Natural killer cell (primary cell): ENCODE results near the gene SDF2. TPM values are rescaled to one million over a fixed set of nuclear protein-coding genes. Genes with fewer than 3 reads are reported as not detected.
A peak's percentile ranks its signal among the peaks of the same experiment; 100 is the strongest.

Source experiments
- ATAC-seq, 3 donors: fragments of 150-1000 bp in 2 of 3; fragments of 200-7000 bp in 1 of 3; cut with Tn5 transposase; 1 replicate in 1 of 3; 2 replicates in 2 of 3; pipeline ENCODE4 v1.10.0; 2021; ENCODE audit warnings: mild to moderate bottlenecking in 2 of 3, moderate library complexity in 2 of 3
- DNase-seq, 2 donors: peaks; one replicate each; pipeline versions ENCODE4 v3.0.0 to v3.0.0-alpha.2; 2013 to 2021; ENCODE audit warnings: mixed read lengths in 1 of 2
- H3K27ac ChIP-seq: one replicate; pipeline ENCODE4 v1.5.1; 2013; ENCODE audit warnings: mild to moderate bottlenecking, low read length
- H3K27me3 ChIP-seq: one replicate; pipeline ENCODE4 v1.6.1; 2013; ENCODE audit warnings: low read length; ENCODE audit not compliant: control insufficient read depth, insufficient read depth
- H3K36me3 ChIP-seq: one replicate; pipeline ENCODE4 v1.6.1; 2013; ENCODE audit warnings: low read length; ENCODE audit not compliant: control insufficient read depth, insufficient read depth
- H3K4me1 ChIP-seq: one replicate; pipeline ENCODE4 v1.6.1; 2013; ENCODE audit warnings: low read length; ENCODE audit not compliant: control insufficient read depth, insufficient read depth
- H3K4me3 ChIP-seq: one replicate; pipeline ENCODE4 v1.5.1; 2013; ENCODE audit warnings: low read length
- H3K9me3 ChIP-seq: one replicate; pipeline ENCODE4 v1.6.1; 2013; ENCODE audit warnings: low read length; ENCODE audit not compliant: control insufficient read depth, insufficient read depth
- H3K27ac Mint-ChIP-seq, 2 donors: one replicate each; pipeline ENCODE4 v1.8.0; 2022; ENCODE audit warnings: mild to moderate bottlenecking in 2 of 2, mixed read lengths in 2 of 2, moderate library complexity in 1 of 2
- H3K27me3 Mint-ChIP-seq, 2 donors: one replicate each; pipeline ENCODE4 v1.8.0; 2022; ENCODE audit warnings: low read depth in 2 of 2, mixed read lengths in 2 of 2
- H3K36me3 Mint-ChIP-seq: one replicate; pipeline ENCODE4 v1.8.0; 2022; ENCODE audit warnings: mixed read lengths
- H3K4me1 Mint-ChIP-seq, 2 donors: one replicate each; pipeline ENCODE4 v1.8.0; 2022; ENCODE audit warnings: mixed read lengths in 2 of 2
- H3K4me3 Mint-ChIP-seq: one replicate; pipeline ENCODE4 v1.8.0; 2022; ENCODE audit warnings: mild to moderate bottlenecking, moderate library complexity, mixed read lengths
- H3K9me3 Mint-ChIP-seq, 2 donors: one replicate each; pipeline ENCODE4 v1.8.0; 2022; ENCODE audit warnings: mixed read lengths in 2 of 2
- WGBS: methylation state at CpG from one replicate; pipeline ENCODE4 v1.1.7; 2013; ENCODE audit warnings: missing lambda C conversion rate; ENCODE audit not compliant: insufficient coverage; 5-methylcytosine and 5-hydroxymethylcytosine counted together
- intact Hi-C: fragments of 100-400 bp; cut with micrococcal nuclease; formaldehyde crosslinking; loops from one replicate; pipeline ENCODE4 v1.14.2; 2022
- total RNA-seq, 4 donors: library from RNA; stranded (reverse); fragments of 120-200 nt in 1 of 4; gene quantifications; one replicate each; pipeline versions ENCODE4 v1.2.3 to v1.2.4, GENCODE V29; 2013 to 2022
- TF ChIP-seq, protein P1 (sequence below): fragments of 200-600 bp; IDR thresholded peaks from one replicate; pipeline ENCODE4 v1.8.0; 2022; ENCODE audit warnings: antibody characterized with exemption

SDF2 gene
- total RNA-seq, 3 donors from 2014 or later (not counting 1 experiment from before 2014, with no cell fraction given), result 53.0 to 65.3 (median 53.7) TPM

- no peaks in the 10 kb centered on the region for H3K36me3 Mint-ChIP-seq
- H3K27ac Mint-ChIP-seq, result peak overlapping the region in 1 of 2 donors; percentile 35
Measured at GRCh38 chr17:28702026-28702751, 40.5 kb upstream of the SDF2 start.

GRCh38 chr17:28700830-28701492, 39.3 kb upstream of the SDF2 start:
- Histone ChIP-seq H3K27me3 (no peaks in the 10 kb centered on the region), H3K9me3 (no peaks in the 10 kb centered on the region), H3K4me3 (no peak overlapping the region), H3K27ac (no peak overlapping the region), H3K4me1 (no peaks in the 10 kb centered on the region), H3K36me3 (peaks cover 66% of the 10 kb centered on the region)
- Mint-ChIP-seq H3K27ac (no peak overlapping the region), H3K27me3 (no peaks in the 10 kb centered on the region), H3K36me3 (no peaks in the 10 kb centered on the region), H3K4me1 (peaks cover 0 to 13% of the 10 kb centered on the region in 2 donors), H3K4me3 (no peak overlapping the region), H3K9me3 (no peaks in the 10 kb centered on the region)
- 97% methylated on average over 10 of the region's 10 CpGs for WGBS
- ATAC-seq (no peak), DNase-seq (no peak)
- TF ChIP-seq, protein P1, sequence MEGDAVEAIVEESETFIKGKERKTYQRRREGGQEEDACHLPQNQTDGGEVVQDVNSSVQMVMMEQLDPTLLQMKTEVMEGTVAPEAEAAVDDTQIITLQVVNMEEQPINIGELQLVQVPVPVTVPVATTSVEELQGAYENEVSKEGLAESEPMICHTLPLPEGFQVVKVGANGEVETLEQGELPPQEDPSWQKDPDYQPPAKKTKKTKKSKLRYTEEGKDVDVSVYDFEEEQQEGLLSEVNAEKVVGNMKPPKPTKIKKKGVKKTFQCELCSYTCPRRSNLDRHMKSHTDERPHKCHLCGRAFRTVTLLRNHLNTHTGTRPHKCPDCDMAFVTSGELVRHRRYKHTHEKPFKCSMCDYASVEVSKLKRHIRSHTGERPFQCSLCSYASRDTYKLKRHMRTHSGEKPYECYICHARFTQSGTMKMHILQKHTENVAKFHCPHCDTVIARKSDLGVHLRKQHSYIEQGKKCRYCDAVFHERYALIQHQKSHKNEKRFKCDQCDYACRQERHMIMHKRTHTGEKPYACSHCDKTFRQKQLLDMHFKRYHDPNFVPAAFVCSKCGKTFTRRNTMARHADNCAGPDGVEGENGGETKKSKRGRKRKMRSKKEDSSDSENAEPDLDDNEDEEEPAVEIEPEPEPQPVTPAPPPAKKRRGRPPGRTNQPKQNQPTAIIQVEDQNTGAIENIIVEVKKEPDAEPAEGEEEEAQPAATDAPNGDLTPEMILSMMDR, result no peak
- intact Hi-C loops, result no loop called here

More at GRCh38 chr17:28702026-28702751, 40.5 kb upstream of the SDF2 start:
- 93% methylated on average over 10 of the region's 10 CpGs for WGBS
- H3K27me3 ChIP-seq, result no peaks in the 10 kb centered on the region
- Mint-ChIP-seq H3K9me3 (no peaks in the 10 kb centered on the region), H3K4me3 (no peak overlapping the region), H3K27me3 (no peaks in the 10 kb centered on the region), H3K4me1 (peaks cover 0 to 13% of the 10 kb centered on the region in 2 donors)
- DNase-seq, result no peak
- H3K4me3 ChIP-seq, result no peak overlapping the region
- TF ChIP-seq, protein P1, result no peak
- H3K27ac ChIP-seq, result no peak overlapping the region
- H3K4me1 ChIP-seq, result no peaks in the 10 kb centered on the region
- intact Hi-C loops, result no loop called here
- H3K36me3 ChIP-seq, result peaks cover 57% of the 10 kb centered on the region
- no peak for ATAC-seq
- H3K9me3 ChIP-seq, result no peaks in the 10 kb centered on the region

- Mint-ChIP-seq H3K27ac (peak overlapping the region in 1 of 2 donors; percentile 52), H3K4me3 (no peak overlapping the region), H3K27me3 (no peaks in the 10 kb centered on the region), H3K36me3 (no peaks in the 10 kb centered on the region), H3K4me1 (peaks cover 0 to 13% of the 10 kb centered on the region in 2 donors), H3K9me3 (no peaks in the 10 kb centered on the region)
- Histone ChIP-seq H3K4me1 (no peaks in the 10 kb centered on the region), H3K4me3 (no peak overlapping the region), H3K9me3 (no peaks in the 10 kb centered on the region), H3K27me3 (no peaks in the 10 kb centered on the region), H3K27ac (no peak overlapping the region), H3K36me3 (peaks cover 73% of the 10 kb centered on the region)
- WGBS, result 94% methylated on average over 8 of the region's 8 CpGs
- TF ChIP-seq, protein P1, result no peak
- intact Hi-C loops, result no loop called here
- ATAC-seq, result no peak
- no peak for DNase-seq
Measured at GRCh38 chr17:28700278-28700677, 38.6 kb upstream of the SDF2 start.
